ENCODE results near the gene ITIH4. TPM values are rescaled to one million over a fixed set of nuclear protein-coding genes. Genes with fewer than 3 reads are reported as not detected.

ITIH4 gene
- total and polyA plus RNA-seq, 9 of the 15 experiments (the other 6 are each of a cell fraction or from before 2014, with no cell fraction given) = 0.09 to 0.62 (median 0.20) TPM; not detected in 6

DNA sequence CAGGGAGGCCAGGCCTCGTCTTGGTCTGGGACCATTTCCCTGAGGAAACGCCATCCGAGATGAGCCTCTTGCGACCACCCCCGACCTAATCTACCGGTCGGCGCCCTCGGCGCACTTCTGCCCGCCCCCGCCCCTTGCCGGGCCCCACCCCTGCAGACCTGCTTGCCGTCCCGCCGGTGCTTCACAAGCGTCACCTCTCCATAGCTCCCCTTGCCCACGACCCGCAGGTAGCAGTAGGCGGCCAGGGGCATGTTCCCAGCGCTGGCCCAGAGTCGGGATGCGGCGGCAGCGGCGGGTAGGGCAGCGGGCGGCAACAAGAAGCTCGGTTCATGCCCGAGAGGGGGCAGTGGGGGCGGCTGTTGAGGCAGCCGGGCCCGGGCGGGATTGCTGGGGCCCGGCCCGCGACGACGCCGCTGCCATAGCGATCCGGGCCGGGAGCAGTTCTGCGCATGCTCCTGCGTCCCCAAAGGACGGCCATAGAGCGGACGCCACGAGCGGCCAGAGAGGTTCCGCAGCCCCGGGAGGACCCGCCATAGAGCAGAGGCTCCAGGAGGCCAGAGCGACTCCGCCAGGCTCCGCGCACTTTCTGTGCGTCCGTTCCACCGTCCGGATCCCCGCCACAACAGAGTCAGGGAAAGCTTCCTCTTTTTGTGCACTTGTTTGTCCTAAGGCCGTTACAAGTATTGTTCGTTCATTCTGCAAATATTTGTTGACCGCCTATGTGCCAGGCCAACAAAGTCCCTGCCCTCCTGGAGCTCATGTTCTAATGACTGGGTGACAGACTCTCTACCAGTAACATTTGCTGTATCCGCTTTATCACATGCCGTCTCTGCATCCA is 59.8 kb downstream of the ITIH4 start, which contains the start of gene NEK4 (continued):
- TF ChIP-seq, protein P1, sequence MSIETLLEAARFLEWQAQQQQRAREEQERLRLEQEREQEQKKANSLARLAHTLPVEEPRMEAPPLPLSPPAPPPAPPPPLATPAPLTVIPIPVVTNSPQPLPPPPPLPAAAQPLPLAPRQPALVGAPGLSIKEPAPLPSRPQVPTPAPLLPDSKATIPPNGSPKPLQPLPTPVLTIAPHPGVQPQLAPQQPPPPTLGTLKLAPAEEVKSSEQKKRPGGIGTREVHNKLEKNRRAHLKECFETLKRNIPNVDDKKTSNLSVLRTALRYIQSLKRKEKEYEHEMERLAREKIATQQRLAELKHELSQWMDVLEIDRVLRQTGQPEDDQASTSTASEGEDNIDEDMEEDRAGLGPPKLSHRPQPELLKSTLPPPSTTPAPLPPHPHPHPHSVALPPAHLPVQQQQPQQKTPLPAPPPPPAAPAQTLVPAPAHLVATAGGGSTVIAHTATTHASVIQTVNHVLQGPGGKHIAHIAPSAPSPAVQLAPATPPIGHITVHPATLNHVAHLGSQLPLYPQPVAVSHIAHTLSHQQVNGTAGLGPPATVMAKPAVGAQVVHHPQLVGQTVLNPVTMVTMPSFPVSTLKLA (conservative IDR thresholded peaks at IDR 0.05) = peak; percentile 45 to 79
- no peak for TF ChIP-seq TFE3 (CRISPR knock-in tag; IDR thresholded peaks at IDR 0.05)
- no peak for TF ChIP-seq SMARCE1 (IDR thresholded peaks at IDR 0.05)
- TF ChIP-seq NFIX (CRISPR knock-in tag; IDR thresholded peaks at IDR 0.05; ENCODE audit: low read depth) = no peak
- no peak for TF ChIP-seq THRAP3 (IDR thresholded peaks at IDR 0.05; ENCODE audit: borderline replicate concordance)
- TF ChIP-seq, protein P2, sequence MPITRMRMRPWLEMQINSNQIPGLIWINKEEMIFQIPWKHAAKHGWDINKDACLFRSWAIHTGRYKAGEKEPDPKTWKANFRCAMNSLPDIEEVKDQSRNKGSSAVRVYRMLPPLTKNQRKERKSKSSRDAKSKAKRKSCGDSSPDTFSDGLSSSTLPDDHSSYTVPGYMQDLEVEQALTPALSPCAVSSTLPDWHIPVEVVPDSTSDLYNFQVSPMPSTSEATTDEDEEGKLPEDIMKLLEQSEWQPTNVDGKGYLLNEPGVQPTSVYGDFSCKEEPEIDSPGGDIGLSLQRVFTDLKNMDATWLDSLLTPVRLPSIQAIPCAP (CRISPR knock-in tag; IDR thresholded peaks at IDR 0.05; ENCODE audit: borderline replicate concordance) = no peak
- peak; percentile 68 for TF ChIP-seq SMAD4 (CRISPR knock-in tag; conservative IDR thresholded peaks at IDR 0.05)
- TF ChIP-seq ZEB2 (IDR thresholded peaks at IDR 0.05) = no peak
- peak; percentile 79 for TF ChIP-seq CREB1 (IDR thresholded peaks at IDR 0.05)
- peak; percentile 91 for TF ChIP-seq CREB1 (CRISPR knock-in tag; IDR thresholded peaks at IDR 0.05)
- TF ChIP-seq ZNF830 (CRISPR knock-in tag; IDR thresholded peaks at IDR 0.05) = no peak
- TF ChIP-seq NELFE (IDR thresholded peaks at IDR 0.05; ENCODE audit: insufficient read depth, insufficient read length) = no peak
- TF ChIP-seq STAG1 (CRISPR knock-in tag; IDR thresholded peaks at IDR 0.05; ENCODE audit: borderline replicate concordance) = no peak
- no peak for TF ChIP-seq BDP1 (IDR thresholded peaks at IDR 0.05; ENCODE audit: insufficient read depth, insufficient read length)
- TF ChIP-seq NR3C1 (CRISPR knock-in tag; IDR thresholded peaks at IDR 0.05) = no peak
- TF ChIP-seq BCOR (IDR thresholded peaks at IDR 0.05) = no peak
- no peak for TF ChIP-seq CTBP1 (IDR thresholded peaks at IDR 0.05; ENCODE audit: borderline replicate concordance)
- TF ChIP-seq ZKSCAN3 (CRISPR knock-in tag; IDR thresholded peaks at IDR 0.05) = no peak
- no peak for TF ChIP-seq KLF10 (CRISPR knock-in tag; IDR thresholded peaks at IDR 0.05)
- TF ChIP-seq ZNF143 (CRISPR knock-in tag; IDR thresholded peaks at IDR 0.05) = no peak
- TF ChIP-seq DNMT1 (IDR thresholded peaks at IDR 0.05) = no peak
- TF ChIP-seq ZNF764 (CRISPR knock-in tag; IDR thresholded peaks at IDR 0.05; ENCODE audit: low read depth) = no peak
- no peak for TF ChIP-seq KDM2B (CRISPR knock-in tag; IDR thresholded peaks at IDR 0.05)
- TF ChIP-seq POLR3G (IDR thresholded peaks at IDR 0.05; ENCODE audit: extremely low read depth, insufficient read length, insufficient replicate concordance) = no peak
- TF ChIP-seq, protein P3, sequence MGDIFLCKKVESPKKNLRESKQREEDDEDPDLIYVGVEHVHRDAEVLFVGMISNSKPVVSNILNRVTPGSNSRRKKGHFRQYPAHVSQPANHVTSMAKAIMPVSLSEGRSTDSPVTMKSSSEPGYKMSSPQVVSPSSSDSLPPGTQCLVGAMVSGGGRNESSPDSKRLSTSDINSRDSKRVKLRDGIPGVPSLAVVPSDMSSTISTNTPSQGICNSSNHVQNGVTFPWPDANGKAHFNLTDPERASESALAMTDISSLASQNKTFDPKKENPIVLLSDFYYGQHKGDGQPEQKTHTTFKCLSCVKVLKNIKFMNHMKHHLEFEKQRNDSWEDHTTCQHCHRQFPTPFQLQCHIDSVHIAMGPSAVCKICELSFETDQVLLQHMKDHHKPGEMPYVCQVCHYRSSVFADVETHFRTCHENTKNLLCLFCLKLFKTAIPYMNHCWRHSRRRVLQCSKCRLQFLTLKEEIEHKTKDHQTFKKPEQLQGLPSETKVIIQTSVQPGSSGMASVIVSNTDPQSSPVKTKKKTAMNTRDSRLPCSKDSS (IDR thresholded peaks at IDR 0.05; ENCODE audit: low read depth, partially characterized antibody) = no peak
- TF ChIP-seq HNRNPL (IDR thresholded peaks at IDR 0.05; ENCODE audit: low read depth, low read length) = peak; percentile 21; the same call in 1 of the 2 replicates

Measured in K562 (cell line).